HepG2 (cell line): ENCODE data around the gene TAB3. TPM values are rescaled to one million over a fixed set of nuclear protein-coding genes. Genes with fewer than 3 reads are reported as not detected.
A peak's percentile ranks its signal among the peaks of the same experiment; 100 is the strongest.

Experiments used
- BCL6 ChIP-seq: IDR thresholded peaks from 2 replicates; pipeline ENCODE4 v1.6.1; 2016; ENCODE audit warnings: missing genetic modification reagents, missing compliant biosample characterization
- BCLAF1 ChIP-seq: fragments of 450-650 bp; IDR thresholded peaks from 2 replicates; pipeline ENCODE4 v1.6.1; 2017; ENCODE audit warnings: mild to moderate bottlenecking
- CENPT ChIP-seq: sonication (generic); formaldehyde crosslinking; IDR thresholded peaks from 2 replicates; pipeline ENCODE4 v1.8.0; 2022; ENCODE audit warnings: low read depth, mild to moderate bottlenecking, moderate library complexity, missing genetic modification reagents
- CENPX ChIP-seq: sonication (generic); formaldehyde crosslinking; IDR thresholded peaks from 2 replicates; pipeline ENCODE4 v1.9.0; 2021; ENCODE audit warnings: mild to moderate bottlenecking, missing genetic modification reagents, moderate library complexity
- DNMT1 ChIP-seq: sonication (generic); formaldehyde crosslinking; IDR thresholded peaks from 2 replicates; pipeline ENCODE4 v1.5.1; 2020; ENCODE audit warnings: mild to moderate bottlenecking, missing genetic modification reagents
- EZH2 ChIP-seq: conservative IDR thresholded peaks from 2 replicates; pipeline ENCODE4 v1.6.1; 2012; ENCODE audit warnings: mild to moderate bottlenecking, low read depth, low read length, moderate library complexity
- GATAD2A ChIP-seq: IDR thresholded peaks from 2 replicates; pipeline ENCODE4 v1.6.1; 2016
- GLI4 ChIP-seq: sonication (generic); formaldehyde crosslinking; IDR thresholded peaks from 2 replicates; pipeline ENCODE4 v1.5.1; 2020; ENCODE audit warnings: missing genetic modification reagents, mild to moderate bottlenecking, moderate library complexity, borderline replicate concordance
- HDAC2 ChIP-seq: sonication (generic); formaldehyde crosslinking; IDR thresholded peaks from 2 replicates; pipeline ENCODE4 v1.4.0; 2020; ENCODE audit warnings: missing genetic modification reagents
- HNF4A ChIP-seq: sonication (generic); formaldehyde crosslinking; IDR thresholded peaks from 2 replicates; pipeline ENCODE4 v1.4.0; 2020; ENCODE audit warnings: missing genetic modification reagents
- HNRNPLL ChIP-seq: fragments of 200-400 bp; formaldehyde crosslinking; IDR thresholded peaks from 2 replicates; pipeline ENCODE4 v1.6.1; 2017; ENCODE audit warnings: mild to moderate bottlenecking, low read depth, low read length; ENCODE audit not compliant: poor library complexity, severe bottlenecking
- KLF11 ChIP-seq: IDR thresholded peaks from 2 replicates; pipeline ENCODE4 v1.6.1; 2016; ENCODE audit warnings: missing compliant biosample characterization
- KLF16 ChIP-seq, 2 experiments: sonication (generic) in 1 of 2; formaldehyde crosslinking in 1 of 2; IDR thresholded peaks; 2 replicates each; pipeline versions ENCODE4 v1.6.1 to v1.8.0; 2016 to 2023; ENCODE audit warnings: missing genetic modification reagents in 2 of 2, missing compliant biosample characterization in 1 of 2
- MXD4 ChIP-seq: IDR thresholded peaks from 2 replicates; pipeline ENCODE4 v1.6.1; 2016; ENCODE audit warnings: mild to moderate bottlenecking, missing biosample characterization, missing genetic modification reagents
- NFIB ChIP-seq: sonication (generic); formaldehyde crosslinking; IDR thresholded peaks from 2 replicates; pipeline ENCODE4 v1.9.0; 2021; ENCODE audit warnings: missing genetic modification reagents, mild to moderate bottlenecking, borderline replicate concordance
- NR0B2 ChIP-seq: sonication (generic); formaldehyde crosslinking; IDR thresholded peaks from 2 replicates; pipeline ENCODE4 v1.4.0; 2020; ENCODE audit warnings: mild to moderate bottlenecking, missing genetic modification reagents
- PBX2 ChIP-seq: IDR thresholded peaks from 2 replicates; pipeline ENCODE4 v1.6.1; 2016; ENCODE audit warnings: control low read depth
- SATB2 ChIP-seq: sonication (generic); formaldehyde crosslinking; IDR thresholded peaks from 2 replicates; pipeline ENCODE4 v1.5.0; 2020; ENCODE audit warnings: missing genetic modification reagents
- SMAD9 ChIP-seq: sonication (generic); formaldehyde crosslinking; IDR thresholded peaks from 2 replicates; pipeline ENCODE4 v1.5.1; 2020; ENCODE audit warnings: mild to moderate bottlenecking, missing genetic modification reagents
- SYNCRIP ChIP-seq: fragments of 200-400 bp; formaldehyde crosslinking; IDR thresholded peaks from 2 replicates; pipeline ENCODE4 v1.6.1; 2018; ENCODE audit warnings: mild to moderate bottlenecking, low read depth, low read length; ENCODE audit not compliant: insufficient read depth
- ZBTB1 ChIP-seq: sonication (generic); formaldehyde crosslinking; IDR thresholded peaks from 2 replicates; pipeline ENCODE4 v1.4.0; 2020; ENCODE audit warnings: missing genetic modification reagents, borderline replicate concordance
- ZBTB42 ChIP-seq: sonication (generic); formaldehyde crosslinking; IDR thresholded peaks from 2 replicates; pipeline ENCODE4 v1.5.0; 2020; ENCODE audit warnings: mild to moderate bottlenecking, missing genetic modification reagents
- ZFP37 ChIP-seq: sonication (generic); formaldehyde crosslinking; IDR thresholded peaks from 2 replicates; pipeline ENCODE4 v1.4.0; 2020; ENCODE audit warnings: missing genetic modification reagents, borderline replicate concordance
- ZFP82 ChIP-seq: sonication (generic); formaldehyde crosslinking; IDR thresholded peaks from 2 replicates; pipeline ENCODE4 v1.5.1; 2020; ENCODE audit warnings: mild to moderate bottlenecking, missing genetic modification reagents, borderline replicate concordance
- ZKSCAN5 ChIP-seq: sonication (generic); formaldehyde crosslinking; IDR thresholded peaks from 2 replicates; pipeline ENCODE4 v1.5.1; 2020; ENCODE audit warnings: mild to moderate bottlenecking, missing genetic modification reagents
- ZNF10 ChIP-seq: sonication (generic); formaldehyde crosslinking; IDR thresholded peaks from 2 replicates; pipeline ENCODE4 v1.4.0; 2020; ENCODE audit warnings: mild to moderate bottlenecking, low read depth, missing genetic modification reagents, borderline replicate concordance
- ZNF143 ChIP-seq: sonication (generic); formaldehyde crosslinking; IDR thresholded peaks from 2 replicates; pipeline ENCODE4 v1.4.0; 2020; ENCODE audit warnings: missing genetic modification reagents
- ZNF225 ChIP-seq: sonication (generic); formaldehyde crosslinking; IDR thresholded peaks from 2 replicates; pipeline ENCODE4 v1.4.0; 2020; ENCODE audit warnings: mild to moderate bottlenecking, missing genetic modification reagents
- ZNF333 ChIP-seq: sonication (generic); formaldehyde crosslinking; IDR thresholded peaks from 2 replicates; pipeline ENCODE4 v1.4.0; 2020; ENCODE audit warnings: mild to moderate bottlenecking, missing genetic modification reagents, borderline replicate concordance
- ZNF382 ChIP-seq: sonication (generic); formaldehyde crosslinking; IDR thresholded peaks from 2 replicates; pipeline ENCODE4 v1.5.0; 2020; ENCODE audit warnings: missing genetic modification reagents, mild to moderate bottlenecking, borderline replicate concordance
- ZNF780A ChIP-seq: sonication (generic); formaldehyde crosslinking; IDR thresholded peaks from 2 replicates; pipeline ENCODE4 v1.8.0; 2022; ENCODE audit warnings: mild to moderate bottlenecking, missing genetic modification reagents, moderate library complexity
- polyA plus RNA-seq, 8 experiments: library from polyadenylated mRNA; depleted of rRNA in 3 of 8; stranded (reverse) in 7 of 8; unstranded in 1 of 8; fragments of >200 nt; fragmentation: Illumina TruSeq in 4 of 8; extraction: Trizol in 4 of 8; gene quantifications; 2 replicates each; pipeline versions ENCODE4 v1.2.1 to v1.2.3, GENCODE V29; 2011 to 2016; ENCODE audit warnings: low read depth in 4 of 8, missing spikeins in 1 of 8, mixed read lengths in 1 of 8; ENCODE audit not compliant: insufficient read depth in 1 of 8
- total RNA-seq, 5 experiments: library from RNA; depleted of rRNA; stranded (reverse); fragments of >200 nt; fragmentation: Illumina TruSeq; extraction: Trizol; gene quantifications; 2 replicates each; pipeline ENCODE4 v1.2.3, GENCODE V29; 2016; ENCODE audit warnings: low read depth in 1 of 5

TAB3 gene
- total and polyA plus RNA-seq, 2 of the 13 experiments (the other 11 are each of a cell fraction or from before 2014, with no cell fraction given): 27.2 to 59.8 TPM

- no peak for TF ChIP-seq SMAD9 (CRISPR knock-in tag)
- TF ChIP-seq ZBTB42 (CRISPR knock-in tag): no peak
- TF ChIP-seq SYNCRIP: no peak
- TF ChIP-seq SATB2: no peak
- no peak for TF ChIP-seq EZH2
- TF ChIP-seq GATAD2A (CRISPR knock-in tag): peak; percentile 88; the same call in 1 of the 2 replicates
- no peak for TF ChIP-seq ZNF333 (CRISPR knock-in tag)
- TF ChIP-seq HNF4A: peak; percentile 93
- TF ChIP-seq ZNF382 (CRISPR knock-in tag): no peak
- no peak for TF ChIP-seq DNMT1 (CRISPR knock-in tag)
- no peak for TF ChIP-seq ZNF10 (CRISPR knock-in tag)
- no peak for TF ChIP-seq PBX2 (CRISPR knock-in tag)
- no peak for TF ChIP-seq ZFP82 (CRISPR knock-in tag)
- TF ChIP-seq BCLAF1: no peak
- TF ChIP-seq CENPT (CRISPR knock-in tag): no peak
- TF ChIP-seq NFIB: no peak
- TF ChIP-seq ZFP37 (CRISPR knock-in tag): no peak
- no peak for TF ChIP-seq KLF16 (CRISPR knock-in tag; IDR thresholded peaks at IDR 0.05)
- TF ChIP-seq CENPX: no peak
- TF ChIP-seq ZBTB1 (CRISPR knock-in tag): no peak
- 0 out of 2 replicates have a peak, but pooled peaks have one; percentile 21 for TF ChIP-seq MXD4 (CRISPR knock-in tag)
- no peak for TF ChIP-seq KLF11 (CRISPR knock-in tag)
- TF ChIP-seq ZNF225: no peak
- no peak for TF ChIP-seq GLI4 (CRISPR knock-in tag)
- no peak for TF ChIP-seq ZNF143 (CRISPR knock-in tag)
- no peak for TF ChIP-seq HNRNPLL
- peak; percentile 78 for TF ChIP-seq HDAC2 (CRISPR knock-in tag)
- TF ChIP-seq BCL6 (CRISPR knock-in tag): peak; percentile 54
- TF ChIP-seq ZKSCAN5 (CRISPR knock-in tag): no peak
- no peak for TF ChIP-seq ZNF780A (CRISPR knock-in tag)
- no peak for TF ChIP-seq NR0B2
Observed at GRCh38 chrX:30835373-30835772, 53.7 kb downstream of the TAB3 start (continued).
